Endothelial cell of umbilical vein (primary cell): ENCODE measurements around the gene NUS1. TPM values are rescaled to one million over a fixed set of nuclear protein-coding genes. Genes with fewer than 3 reads are reported as not detected.

Source experiments
- BruUV-seq: library from RNA; stranded (reverse); fragments of 400-500 nt; replicated peaks from 2 replicates; lab custom pipeline; 2021; lab: Mats Ljungman, UMichigan
- CTCF ChIA-PET: fragments of 300-600, 350-600 bp; sonication (Branson Sonifier 250); formaldehyde crosslinking; loops from one replicate; lab custom pipeline; 2021; ENCODE audit warnings: antibody characterized with exemption, inconsistent platforms; lab: Charles Lee
- POLR2A ChIA-PET: fragments of 300-600, 350-600 bp; sonication (Branson Sonifier 250); formaldehyde crosslinking; loops from one replicate; lab custom pipeline; 2021; ENCODE audit warnings: antibody characterized with exemption, inconsistent platforms; lab: Charles Lee
- DNase-seq: peaks from one replicate; pipeline ENCODE4 v3.0.0-alpha.2; 2011; ENCODE audit warnings: low read depth, low spot score
- FAIRE-seq: peaks from 2 replicates; lab custom pipeline; 2011; peaks lifted over from hg19 to GRCh38; lab: Jason Lieb, UNC
- H2AFZ ChIP-seq: 2 replicates; pipeline ENCODE4 v1.6.0; 2012; ENCODE audit warnings: low read depth, low read length, control low read depth, inconsistent platforms
- H3K27ac ChIP-seq: 2 replicates; pipeline ENCODE4 v1.5.1; 2011; ENCODE audit warnings: low read depth, mild to moderate bottlenecking, control low read depth, low read length, moderate library complexity; ENCODE audit not compliant: insufficient read depth
- H3K27me3 ChIP-seq, 2 experiments: 2 replicates each; pipeline versions ENCODE4 v1.6.0 to v1.6.1; 2011; ENCODE audit warnings: low read length in 2 of 2, mixed read lengths in 1 of 2; ENCODE audit not compliant: control insufficient read depth in 2 of 2, insufficient read depth in 2 of 2
- H3K36me3 ChIP-seq, 2 experiments: 2 replicates in 1 of 2; 3 replicates in 1 of 2; pipeline ENCODE4 v1.5.1; 2011; ENCODE audit warnings: low read length in 2 of 2, mild to moderate bottlenecking in 1 of 2, moderate library complexity in 1 of 2; ENCODE audit not compliant: control insufficient read depth in 2 of 2, insufficient read depth in 2 of 2; ENCODE audit errors: extremely low read depth in 1 of 2
- H3K4me1 ChIP-seq: 3 replicates; pipeline ENCODE4 v1.5.1; 2011; ENCODE audit warnings: mild to moderate bottlenecking, low read length; ENCODE audit not compliant: control insufficient read depth, insufficient read depth; ENCODE audit errors: extremely low read depth
- H3K4me2 ChIP-seq: 2 replicates; pipeline ENCODE4 v1.6.1; 2011; ENCODE audit warnings: low read length, control low read depth, mixed read lengths; ENCODE audit not compliant: insufficient read depth
- H3K4me3 ChIP-seq, 3 experiments: fragments of 200-600 bp in 1 of 3; sonication (generic), shearing (Covaris generic) in 1 of 3; replicated peaks in 1 of 3; 2 replicates each; pipeline ENCODE4 v1.5.1; 2011 to 2016; ENCODE audit warnings: control low read depth in 3 of 3, low read length in 3 of 3, mild to moderate bottlenecking in 2 of 3, inconsistent platforms in 1 of 3, low read depth in 1 of 3, moderate library complexity in 1 of 3; ENCODE audit not compliant: insufficient read depth in 1 of 3
- H3K79me2 ChIP-seq: 2 replicates; pipeline ENCODE4 v1.6.0; 2012; ENCODE audit warnings: low read length, inconsistent platforms; ENCODE audit not compliant: control insufficient read depth, insufficient read depth
- H3K9ac ChIP-seq: replicated peaks from 2 replicates; pipeline ENCODE3; 2011; ENCODE audit warnings: low read length, control low read depth; ENCODE audit not compliant: insufficient read depth; ENCODE audit errors: extremely low read depth
- H3K9me1 ChIP-seq: replicated peaks from 3 replicates; pipeline ENCODE4 v1.6.0; 2011; ENCODE audit warnings: mild to moderate bottlenecking, low read length; ENCODE audit not compliant: control insufficient read depth, insufficient read depth; ENCODE audit errors: extremely low read depth
- H3K9me3 ChIP-seq: replicated peaks from 2 replicates; pipeline ENCODE4 v1.5.1; 2012; ENCODE audit warnings: low read length, inconsistent platforms; ENCODE audit not compliant: control insufficient read depth, insufficient read depth
- H4K20me1 ChIP-seq: replicated peaks from 2 replicates; pipeline ENCODE3; 2011; ENCODE audit warnings: mild to moderate bottlenecking, low read length; ENCODE audit not compliant: control insufficient read depth, insufficient read depth; ENCODE audit errors: extremely low read depth
- CTCF ChIP-seq, 2 donors: IDR thresholded peaks; 1 replicate in 1 of 2; 2 replicates in 1 of 2; pipeline ENCODE4 v1.5.1; 2011; ENCODE audit warnings: low read length in 2 of 2, mild to moderate bottlenecking in 2 of 2, moderate library complexity in 2 of 2, control low read depth in 1 of 2, inconsistent platforms in 1 of 2, low read depth in 1 of 2; ENCODE audit not compliant: insufficient read depth in 1 of 2; ENCODE audit errors: extremely low read depth in 1 of 2
- EZH2 ChIP-seq: IDR thresholded peaks from 2 replicates; pipeline ENCODE4 v1.6.1; 2012; ENCODE audit warnings: borderline replicate concordance, low read depth, mild to moderate bottlenecking, moderate library complexity, low read length, inconsistent platforms; ENCODE audit not compliant: severe bottlenecking
- FOS ChIP-seq: IDR thresholded peaks from 2 replicates; pipeline ENCODE4 v1.6.1; 2011; ENCODE audit warnings: mild to moderate bottlenecking, low read length, moderate library complexity, borderline replicate concordance; ENCODE audit not compliant: insufficient read depth
- GATA2 ChIP-seq: IDR thresholded peaks from 2 replicates; pipeline ENCODE4 v1.7.0; 2011; ENCODE audit warnings: low read depth, mild to moderate bottlenecking, moderate library complexity, mixed read lengths, low read length; ENCODE audit not compliant: insufficient read length, insufficient read depth
- JUN ChIP-seq: IDR thresholded peaks from 2 replicates; pipeline ENCODE4 v1.6.1; 2011; ENCODE audit warnings: borderline replicate concordance, low read depth; ENCODE audit not compliant: insufficient read length, insufficient read depth
- MAX ChIP-seq: IDR thresholded peaks from 2 replicates; pipeline ENCODE4 v1.6.1; 2011; ENCODE audit not compliant: insufficient read depth, insufficient read length
- MYC ChIP-seq: IDR thresholded peaks from one replicate; pipeline ENCODE4 v1.6.1; 2011; ENCODE audit warnings: mild to moderate bottlenecking, low read depth, low read length
- POLR2A ChIP-seq: IDR thresholded peaks from 2 replicates; pipeline ENCODE4 v1.6.1; 2012; ENCODE audit warnings: low read depth, mild to moderate bottlenecking, control low read depth, low read length
- POLR2AphosphoS5 ChIP-seq: IDR thresholded peaks from 2 replicates; pipeline ENCODE4 v1.6.1; 2012; ENCODE audit warnings: low read depth, mild to moderate bottlenecking, control low read depth, low read length, moderate library complexity; ENCODE audit not compliant: insufficient read depth
- dilution Hi-C: fragments of 300-500 bp; cut with MboI; formaldehyde crosslinking; loops from one replicate; pipeline ENCODE4 v1.15.0; 2019; ENCODE audit warnings: low sequenced_read_pairs; ENCODE audit not compliant: extremely low pct_ligation_motif_present
- intact Hi-C: fragments of 100-400 bp; cut with micrococcal nuclease; formaldehyde crosslinking; loops from one replicate; pipeline ENCODE4 v1.10.0; 2022
- polyA plus RNA-seq, 4 experiments: library from polyadenylated mRNA; depleted of rRNA in 3 of 4; stranded (reverse) in 3 of 4; unstranded in 1 of 4; fragments of >200 nt; gene quantifications; 2 replicates each; pipeline versions ENCODE4 v1.2.1 to v1.2.3, GENCODE V29; 2011 to 2012; ENCODE audit warnings: missing spikeins in 1 of 4
- total RNA-seq: library from RNA; stranded (reverse); gene quantifications from 2 replicates; pipeline ENCODE4 v1.2.3, GENCODE V29; 2021

Gene NUS1
- total and polyA plus RNA-seq, 2 donors (not counting 3 experiments of a cell fraction or from before 2014, with no cell fraction given) = 9.5 to 33.4 TPM

- Histone ChIP-seq H3K27me3 (no peaks in the 10 kb centered on the region), H3K9me1 (no peaks in the 10 kb centered on the region), H3K4me2 (no peak overlapping the region), H3K9ac (no peak overlapping the region), H3K4me3 (no peak overlapping the region), H2AFZ (no peak overlapping the region), H4K20me1 (no peaks in the 10 kb centered on the region), H3K9me3 (no peaks in the 10 kb centered on the region), H3K36me3 (peaks cover 0 to 2% of the 10 kb centered on the region in 2 experiments), H3K4me1 (no peaks in the 10 kb centered on the region), H3K79me2 (no peaks in the 10 kb centered on the region), H3K27ac (no peak overlapping the region)
- intact Hi-C loops (no loop called here), dilution Hi-C loops (no loop called here)
- TF ChIP-seq POLR2A = no peak
- no peak for TF ChIP-seq FOS
- TF ChIP-seq CTCF (IDR thresholded peaks at IDR 0.05; ENCODE audit: extremely low read depth in 1 of 2, insufficient read depth in 1 of 2, low read depth in 1 of 2, low read length in 2 of 2) = no peak
- TF ChIP-seq MYC = no peak
- TF ChIP-seq POLR2AphosphoS5 = no peak
- TF ChIP-seq EZH2 = no peak
- no peak for TF ChIP-seq GATA2
- TF ChIP-seq JUN = no peak
- no peak for TF ChIP-seq MAX
- no peak for FAIRE-seq
- no peak for DNase-seq
- ChIA-PET POLR2A (no interaction called here), CTCF (interaction anchor here (0.7 kb wide), 2 partner anchors 17 to 261 kb away, joined by 3 to 4 read pairs; no protein-coding TSS in a partner anchor)
- BruUV-seq = no TSS peak
Measured at GRCh38 chr6:117711369-117711768, 36.1 kb downstream of the NUS1 start.
